ENCODE results near the gene CFAP65. TPM values are rescaled to one million over a fixed set of nuclear protein-coding genes. Genes with fewer than 3 reads are reported as not detected.
A peak's percentile ranks its signal among the peaks of the same experiment; 100 is the strongest.

CFAP65 gene
- total RNA-seq, 4 donors from 2014 or later = not detected

- TF ChIP-seq CTCF (IDR thresholded peaks at IDR 0.05) (no peak), POLR2A (IDR thresholded peaks at IDR 0.05; ENCODE audit: low read depth) (no peak), POLR2AphosphoS5 (IDR thresholded peaks at IDR 0.05) (no peak), EP300 (IDR thresholded peaks at IDR 0.05) (no peak)
- peaks cover 0 to 68% (median 6%) of the 10 kb centered on the region in 4 donors for H3K27me3 ChIP-seq
- no peaks in the 10 kb centered on the region for H3K36me3 ChIP-seq
- intact Hi-C loops (cut with DNase I) = no loop called here
- no peak for DNase-seq (ENCODE audit: extremely low spot score)
- peaks cover 0 to 3% (median 0%) of the 10 kb centered on the region in 4 donors for H3K9me3 ChIP-seq
- H3K27ac ChIP-seq (replicated peaks in 1 of 4) = no peak overlapping the region
- no peaks in the 10 kb centered on the region for H3K4me1 ChIP-seq
- no peak overlapping the region for H3K4me3 ChIP-seq
- 67% methylated on average over 2 of the region's 2 CpGs for WGBS
Observed at GRCh38 chr2:219009294-219009693, 32.0 kb downstream of the CFAP65 start.

- H3K4me3 ChIP-seq = no peak overlapping the region
- DNase-seq (ENCODE audit: extremely low spot score) = no peak
- H3K27ac ChIP-seq (replicated peaks in 1 of 4) = no peak overlapping the region
- H3K27me3 ChIP-seq = peaks cover 5 to 95% (median 50%) of the 10 kb centered on the region in 4 donors
- 93% methylated on average over 3 of the region's 3 CpGs for WGBS
- intact Hi-C loops (cut with DNase I) = no loop called here
- peaks cover 21 to 25% (median 22%) of the 10 kb centered on the region in 4 donors for H3K4me1 ChIP-seq
- H3K9me3 ChIP-seq = no peaks in the 10 kb centered on the region
- H3K36me3 ChIP-seq = no peaks in the 10 kb centered on the region
- no peak for TF ChIP-seq POLR2AphosphoS5 (IDR thresholded peaks at IDR 0.05)
- no peak for TF ChIP-seq EP300 (IDR thresholded peaks at IDR 0.05)
- TF ChIP-seq CTCF (IDR thresholded peaks at IDR 0.05) = no peak
- no peak for TF ChIP-seq POLR2A (IDR thresholded peaks at IDR 0.05; ENCODE audit: low read depth)
Observed at GRCh38 chr2:219003979-219004378, 37.3 kb downstream of the CFAP65 start.

GRCh38 chr2:219003267-219003634 is 38.1 kb downstream of the CFAP65 start:
- no peak for DNase-seq (ENCODE audit: extremely low spot score)
- 12% methylated on average over 11 of the region's 20 CpGs for WGBS
- Histone ChIP-seq H3K36me3 (no peaks in the 10 kb centered on the region), H3K9me3 (no peaks in the 10 kb centered on the region), H3K4me1 (peaks cover 21 to 25% (median 22%) of the 10 kb centered on the region in 4 donors), H3K27ac (replicated peaks in 1 of 4) (no peak overlapping the region), H3K4me3 (peak overlapping the region; percentile 18 to 36 (median 20)), H3K27me3 (peaks cover 5 to 95% (median 50%) of the 10 kb centered on the region in 4 donors)
- intact Hi-C loops (cut with DNase I) = no loop called here
- TF ChIP-seq CTCF (IDR thresholded peaks at IDR 0.05) (no peak), EP300 (IDR thresholded peaks at IDR 0.05) (no peak), POLR2AphosphoS5 (IDR thresholded peaks at IDR 0.05) (no peak)

- intact Hi-C loops (cut with DNase I) = no loop called here
- Histone ChIP-seq H3K9me3 (no peaks in the 10 kb centered on the region), H3K27me3 (peaks cover 5 to 96% (median 50%) of the 10 kb centered on the region in 4 donors), H3K27ac (replicated peaks in 1 of 4) (no peak overlapping the region), H3K4me1 (peaks cover 21 to 25% (median 22%) of the 10 kb centered on the region in 4 donors), H3K4me3 (peak overlapping the region; percentile 18 to 36 (median 20)), H3K36me3 (no peaks in the 10 kb centered on the region)
- 0% methylated on average over 16 of the region's 72 CpGs for WGBS
- TF ChIP-seq POLR2AphosphoS5 (IDR thresholded peaks at IDR 0.05) = no peak
- TF ChIP-seq EP300 (IDR thresholded peaks at IDR 0.05) = no peak
- TF ChIP-seq POLR2A (IDR thresholded peaks at IDR 0.05; ENCODE audit: low read depth) = no peak
- peak in 2 of 3 experiments; percentile 14 to 32 for TF ChIP-seq CTCF (IDR thresholded peaks at IDR 0.05)
- no peak for DNase-seq (ENCODE audit: extremely low spot score)
Observed at GRCh38 chr2:219002395-219003266, 38.7 kb downstream of the CFAP65 start.
